OCI-LY7 (cell line): ENCODE measurements around the gene NEO1. TPM values are rescaled to one million over a fixed set of nuclear protein-coding genes. Genes with fewer than 3 reads are reported as not detected.

Source experiments
- BruUV-seq: library from RNA; stranded (reverse); fragments of 400-500 nt; replicated peaks from 2 replicates; lab custom pipeline; 2021; lab: Mats Ljungman, UMichigan
- CTCF ChIA-PET: fragments of 300-600 bp; sonication (Branson Sonifier 250); formaldehyde crosslinking; loops from one replicate; lab custom pipeline; 2022; ENCODE audit warnings: antibody characterized with exemption; ENCODE audit not compliant: unreplicated experiment; lab: Charles Lee
- POLR2A ChIA-PET: fragments of 300-600 bp; sonication (Branson Sonifier 250); formaldehyde crosslinking; loops from one replicate; lab custom pipeline; 2022; ENCODE audit warnings: antibody characterized with exemption; lab: Charles Lee
- DNase-seq: peaks from one replicate; pipeline ENCODE4 v3.0.0-alpha.2; 2015; ENCODE audit warnings: low spot score
- H2AFZ ChIP-seq: fragments of 200-600 bp; sonication (generic), shearing (Covaris generic); 2 replicates; pipeline ENCODE4 v1.6.1; 2014; ENCODE audit warnings: mild to moderate bottlenecking, antibody characterized with exemption, low read length, moderate library complexity
- H3K27ac ChIP-seq: fragments of 200-600 bp; sonication (generic); 2 replicates; pipeline ENCODE4 v1.5.1; 2014; ENCODE audit warnings: mixed run types, low read depth, mild to moderate bottlenecking, moderate library complexity, low read length, inconsistent platforms; ENCODE audit not compliant: poor library complexity, severe bottlenecking
- H3K36me3 ChIP-seq: fragments of 200-600 bp; sonication (generic); 2 replicates; pipeline ENCODE4 v1.6.1; 2014; ENCODE audit warnings: mild to moderate bottlenecking, antibody characterized with exemption, low read length, moderate library complexity, mixed read lengths; ENCODE audit not compliant: insufficient read depth
- H3K4me1 ChIP-seq: fragments of 200-600 bp; sonication (generic); 2 replicates; pipeline ENCODE4 v1.5.1; 2014; ENCODE audit warnings: mild to moderate bottlenecking, low read length; ENCODE audit not compliant: insufficient read depth, poor library complexity, severe bottlenecking
- H3K4me2 ChIP-seq: fragments of 200-600 bp; sonication (generic); 2 replicates; pipeline ENCODE4 v1.6.1; 2014; ENCODE audit warnings: mild to moderate bottlenecking, low read length
- H3K4me3 ChIP-seq: fragments of 200-600 bp; sonication (generic); 2 replicates; pipeline ENCODE4 v1.5.1; 2014; ENCODE audit warnings: mild to moderate bottlenecking, low read depth, low read length; ENCODE audit not compliant: poor library complexity, severe bottlenecking
- H3K79me2 ChIP-seq: fragments of 200-600 bp; sonication (generic); 2 replicates; pipeline ENCODE4 v1.6.1; 2016; ENCODE audit warnings: low read depth, mild to moderate bottlenecking, low read length, moderate library complexity, mixed read lengths; ENCODE audit not compliant: insufficient read depth
- H3K9me2 ChIP-seq: fragments of 200-600 bp; sonication (generic); 2 replicates; pipeline ENCODE4 v1.6.1; 2016; ENCODE audit warnings: mild to moderate bottlenecking, low read length, mixed read lengths; ENCODE audit not compliant: insufficient read depth
- H3K9me3 ChIP-seq: fragments of 200-600 bp; sonication (generic); 2 replicates; pipeline ENCODE4 v1.6.1; 2014; ENCODE audit warnings: mild to moderate bottlenecking, mixed run types, low read length, mixed read lengths
- H4K20me1 ChIP-seq: fragments of 200-600 bp; sonication (generic); 2 replicates; pipeline ENCODE4 v1.6.1; 2014; ENCODE audit warnings: mild to moderate bottlenecking, antibody characterized with exemption, low read length, moderate library complexity, mixed read lengths; ENCODE audit not compliant: insufficient read depth
- CTCF ChIP-seq: fragments of 200-600 bp; sonication (generic); conservative IDR thresholded peaks from 2 replicates; pipeline ENCODE4 v1.5.1; 2014; ENCODE audit warnings: mild to moderate bottlenecking, antibody characterized with exemption, low read length, moderate library complexity, mixed read lengths
- EZH2phosphoT487 ChIP-seq: fragments of 200-600 bp; sonication (generic); IDR thresholded peaks from 2 replicates; pipeline ENCODE4 v1.6.1; 2018; ENCODE audit warnings: low read depth, borderline replicate concordance, mild to moderate bottlenecking, mixed run types, antibody characterized with exemption, low read length, moderate library complexity, mixed read lengths
- intact Hi-C: fragments of 100-400 bp; cut with micrococcal nuclease; formaldehyde crosslinking; loops from one replicate; pipeline ENCODE4 v1.10.0; 2022; ENCODE audit not compliant: unreplicated experiment
- total RNA-seq, 2 experiments: library from RNA; depleted of rRNA in 1 of 2; stranded (reverse); fragments of >200 nt in 1 of 2; shearing (Covaris generic) in 1 of 2; gene quantifications; 2 replicates each; pipeline ENCODE4 v1.2.3, GENCODE V29; 2014 to 2022

Gene NEO1
- total RNA-seq, 2 experiments from 2014 or later: 3.0 TPM

GRCh38 chr15:73110201-73110600 lies 57.9 kb downstream of the NEO1 start:
- DNase-seq: no peak
- Histone ChIP-seq H3K79me2 (no peaks in the 10 kb centered on the region), H3K9me3 (no peaks in the 10 kb centered on the region), H3K9me2 (no peaks in the 10 kb centered on the region), H3K27ac (no peak overlapping the region), H4K20me1 (no peaks in the 10 kb centered on the region), H2AFZ (no peak overlapping the region), H3K4me2 (no peak overlapping the region), H3K4me3 (no peak overlapping the region), H3K36me3 (no peaks in the 10 kb centered on the region), H3K4me1 (no peaks in the 10 kb centered on the region)
- ChIA-PET CTCF (no interaction called here), POLR2A (no interaction called here)
- no TSS peak for BruUV-seq
- TF ChIP-seq EZH2phosphoT487: no peak
- TF ChIP-seq CTCF: no peak
- intact Hi-C loops: no loop called here

DNA sequence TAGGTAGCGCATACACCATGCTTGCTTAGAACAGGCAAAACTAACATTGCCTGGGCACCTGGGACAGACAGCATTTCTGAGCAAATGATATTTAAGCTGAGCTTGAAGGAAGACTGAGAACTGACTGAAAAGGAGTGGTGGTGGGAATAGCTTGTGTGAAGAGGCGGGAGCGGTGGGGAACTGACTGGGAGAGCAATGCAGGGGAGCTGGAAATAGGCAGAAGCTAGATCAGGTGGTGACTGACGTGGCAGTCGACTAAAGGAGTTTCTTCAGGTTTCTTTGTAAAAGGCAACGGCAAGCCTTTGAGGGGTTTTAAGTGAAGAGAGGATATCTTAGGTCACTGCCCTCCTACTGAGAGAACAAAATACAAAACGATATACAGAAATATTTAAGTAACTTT lies 61.8 kb downstream of the NEO1 start:
- intact Hi-C loops: no loop called here
- Histone ChIP-seq H3K4me1 (no peaks in the 10 kb centered on the region), H4K20me1 (no peaks in the 10 kb centered on the region), H3K27ac (no peak overlapping the region), H3K9me3 (no peaks in the 10 kb centered on the region), H3K36me3 (no peaks in the 10 kb centered on the region), H2AFZ (no peak overlapping the region), H3K9me2 (no peaks in the 10 kb centered on the region), H3K4me2 (no peak overlapping the region), H3K4me3 (no peak overlapping the region), H3K79me2 (no peaks in the 10 kb centered on the region)
- POLR2A ChIA-PET: interaction anchor here (0.7 kb wide), 1 partner anchor 380 kb away, joined by 4 read pairs; no protein-coding TSS in a partner anchor
- DNase-seq: no peak
- no TSS peak for BruUV-seq
- CTCF ChIA-PET: no interaction called here
- TF ChIP-seq EZH2phosphoT487: no peak
- TF ChIP-seq CTCF: no peak

GRCh38 chr15:73116164-73116563 lies 63.9 kb downstream of the NEO1 start:
- ChIA-PET POLR2A (interaction anchor here (0.6 kb wide), 1 partner anchor 85 kb away, joined by 3 read pairs; no protein-coding TSS in a partner anchor), CTCF (no interaction called here)
- Histone ChIP-seq H3K4me1 (no peaks in the 10 kb centered on the region), H3K9me2 (no peaks in the 10 kb centered on the region), H3K27ac (no peak overlapping the region), H4K20me1 (no peaks in the 10 kb centered on the region), H3K36me3 (no peaks in the 10 kb centered on the region), H3K79me2 (no peaks in the 10 kb centered on the region), H2AFZ (no peak overlapping the region), H3K4me3 (no peak overlapping the region), H3K9me3 (no peaks in the 10 kb centered on the region), H3K4me2 (no peak overlapping the region)
- BruUV-seq: no TSS peak
- DNase-seq: no peak
- TF ChIP-seq EZH2phosphoT487 (no peak), CTCF (no peak)
- intact Hi-C loops: no loop called here
